ENCODE data around the gene CACNA2D2.

- TF ChIP-seq CTCF (IDR thresholded peaks at IDR 0.05), result no peak
- no peak for TF ChIP-seq TEAD4 (IDR thresholded peaks at IDR 0.05; ENCODE audit: borderline replicate concordance, insufficient read depth)
- TF ChIP-seq CHD2 (IDR thresholded peaks at IDR 0.05; ENCODE audit: low read length, partially characterized antibody), result no peak
- TF ChIP-seq POLR2AphosphoS5 (IDR thresholded peaks at IDR 0.05; ENCODE audit: low read depth, low read length), result no peak
- no peak for TF ChIP-seq NFIC (IDR thresholded peaks at IDR 0.05; ENCODE audit: borderline replicate concordance)
- TF ChIP-seq USF2 (IDR thresholded peaks at IDR 0.05; ENCODE audit: borderline replicate concordance, low read depth, low read length), result no peak
Observed at GRCh38 chr3:50552598-50552997, 49.2 kb upstream of the CACNA2D2 start.

All from SK-N-SH (cell line).